K562 (cell line): ENCODE measurements around the gene GCK. TPM values are rescaled to one million over a fixed set of nuclear protein-coding genes. Genes with fewer than 3 reads are reported as not detected.

Source experiments
- CEBPZ ChIP-seq: fragments of 150-350 bp; IDR thresholded peaks from 2 replicates; pipeline ENCODE4 v1.6.1; 2014; ENCODE audit warnings: low read depth, mild to moderate bottlenecking, low read length, borderline replicate concordance
- E2F1 ChIP-seq: sonication (generic); formaldehyde crosslinking; IDR thresholded peaks from 2 replicates; pipeline ENCODE4 v1.8.1; 2023; ENCODE audit warnings: mild to moderate bottlenecking, missing genetic modification reagents, moderate library complexity
- HDAC8 ChIP-seq: fragments of 450-650 bp; IDR thresholded peaks from 2 replicates; pipeline ENCODE4 v1.6.1; 2016; ENCODE audit warnings: mild to moderate bottlenecking, missing genetic modification characterization, moderate library complexity, missing compliant biosample characterization
- NKRF ChIP-seq: fragments of 450-650 bp; IDR thresholded peaks from 2 replicates; pipeline ENCODE4 v1.6.1; 2016; ENCODE audit warnings: borderline replicate concordance
- PCBP1 ChIP-seq: fragments of 200-400 bp; formaldehyde crosslinking; IDR thresholded peaks from 2 replicates; pipeline ENCODE4 v1.6.1; 2018; ENCODE audit warnings: mild to moderate bottlenecking, low read depth, low read length; ENCODE audit not compliant: poor library complexity, severe bottlenecking
- PHB2 ChIP-seq: fragments of 450-650 bp; IDR thresholded peaks from 2 replicates; pipeline ENCODE4 v1.6.1; 2017; ENCODE audit warnings: low read depth
- SAFB ChIP-seq: fragments of 200-400 bp; formaldehyde crosslinking; IDR thresholded peaks from 2 replicates; pipeline ENCODE4 v1.6.1; 2017; ENCODE audit warnings: low read depth, low read length, borderline replicate concordance
- SIN3A ChIP-seq, 2 experiments: fragments of 150-350 bp in 1 of 2; IDR thresholded peaks; 2 replicates each; pipeline ENCODE4 v1.6.1; 2011 to 2016; ENCODE audit warnings: borderline replicate concordance in 2 of 2, low read depth in 2 of 2, low read length in 2 of 2, mild to moderate bottlenecking in 2 of 2, moderate library complexity in 2 of 2; ENCODE audit not compliant: control insufficient read depth in 1 of 2
- TEAD1 ChIP-seq, 2 experiments: fragments of 450-650 bp in 1 of 2; sonication (generic) in 1 of 2; formaldehyde crosslinking; IDR thresholded peaks; 2 replicates each; pipeline versions ENCODE4 v1.4.0 to v1.8.0; 2020 to 2022; ENCODE audit warnings: mild to moderate bottlenecking in 2 of 2, missing genetic modification reagents in 1 of 2
- ZNF217 ChIP-seq: sonication (generic); formaldehyde crosslinking; IDR thresholded peaks from 2 replicates; pipeline ENCODE4 v1.8.0; 2022; ENCODE audit warnings: mild to moderate bottlenecking, missing genetic modification reagents
- polyA plus RNA-seq, 8 experiments: library from polyadenylated mRNA; depleted of rRNA in 4 of 8; stranded (reverse) in 5 of 8; unstranded in 3 of 8; fragments of >200 nt; fragmentation: Nextera tagmentation in 2 of 8; fragmentation: Illumina TruSeq in 1 of 8; extraction: Ambion mirVana in 2 of 8; extraction: Trizol in 1 of 8; gene quantifications; 2 replicates each; pipeline versions ENCODE4 v1.2.1 to v1.2.3, GENCODE V29; 2011 to 2014; ENCODE audit warnings: inconsistent platforms in 1 of 8, missing spikeins in 1 of 8
- total RNA-seq, 7 experiments: library from RNA; depleted of rRNA in 6 of 7; stranded (reverse); fragments of >200 nt in 6 of 7; fragmentation: Illumina TruSeq in 2 of 7; extraction: Trizol in 2 of 7; gene quantifications; 2 replicates each; pipeline versions ENCODE4 v1.2.1 to v1.2.3, GENCODE V29; 2011 to 2021; ENCODE audit warnings: low replicate concordance in 1 of 7
- TF ChIP-seq, protein P1 (sequence below): fragments of 450-650 bp; formaldehyde crosslinking; IDR thresholded peaks from 2 replicates; pipeline ENCODE4 v1.4.0; 2020; ENCODE audit warnings: mild to moderate bottlenecking, moderate library complexity
- TF ChIP-seq, protein P2 (sequence below): fragments of 250-450 bp; sonication (Bioruptor Pico); IDR thresholded peaks from 2 replicates; pipeline ENCODE4 v1.5.0; 2021; ENCODE audit warnings: mild to moderate bottlenecking, moderate library complexity

GCK gene
- total and polyA plus RNA-seq, 9 of the 15 experiments (the other 6 are each of a cell fraction or from before 2014, with no cell fraction given), result 0.11 to 0.55 (median 0.16) TPM; not detected in 3

- TF ChIP-seq CEBPZ (no peak), PCBP1 (peak; percentile 72), SAFB (peak; percentile 61), E2F1 (CRISPR knock-in tag) (peak; percentile 94), SIN3A (IDR thresholded peaks at IDR 0.05; ENCODE audit: borderline replicate concordance in 2 of 2, control insufficient read depth in 1 of 2, low read depth in 2 of 2, low read length in 2 of 2) (peak; percentile 57 to 60; a peak in 1 of 4 replicates), NKRF (peak; percentile 89), HDAC8 (0 out of 2 replicates have a peak, but pooled peaks have one; percentile 49), PHB2 (no peak), TEAD1 (CRISPR knock-in tag; IDR thresholded peaks at IDR 0.05) (peak in 1 of 2 experiments; percentile 34; a peak in 1 of 4 replicates), ZNF217 (no peak)
- TF ChIP-seq, protein P1, sequence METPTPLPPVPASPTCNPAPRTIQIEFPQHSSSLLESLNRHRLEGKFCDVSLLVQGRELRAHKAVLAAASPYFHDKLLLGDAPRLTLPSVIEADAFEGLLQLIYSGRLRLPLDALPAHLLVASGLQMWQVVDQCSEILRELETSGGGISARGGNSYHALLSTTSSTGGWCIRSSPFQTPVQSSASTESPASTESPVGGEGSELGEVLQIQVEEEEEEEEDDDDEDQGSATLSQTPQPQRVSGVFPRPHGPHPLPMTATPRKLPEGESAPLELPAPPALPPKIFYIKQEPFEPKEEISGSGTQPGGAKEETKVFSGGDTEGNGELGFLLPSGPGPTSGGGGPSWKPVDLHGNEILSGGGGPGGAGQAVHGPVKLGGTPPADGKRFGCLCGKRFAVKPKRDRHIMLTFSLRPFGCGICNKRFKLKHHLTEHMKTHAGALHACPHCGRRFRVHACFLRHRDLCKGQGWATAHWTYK (CRISPR knock-in tag), result peak; percentile 54; the same call in 1 of the 2 replicates
- TF ChIP-seq, protein P2, sequence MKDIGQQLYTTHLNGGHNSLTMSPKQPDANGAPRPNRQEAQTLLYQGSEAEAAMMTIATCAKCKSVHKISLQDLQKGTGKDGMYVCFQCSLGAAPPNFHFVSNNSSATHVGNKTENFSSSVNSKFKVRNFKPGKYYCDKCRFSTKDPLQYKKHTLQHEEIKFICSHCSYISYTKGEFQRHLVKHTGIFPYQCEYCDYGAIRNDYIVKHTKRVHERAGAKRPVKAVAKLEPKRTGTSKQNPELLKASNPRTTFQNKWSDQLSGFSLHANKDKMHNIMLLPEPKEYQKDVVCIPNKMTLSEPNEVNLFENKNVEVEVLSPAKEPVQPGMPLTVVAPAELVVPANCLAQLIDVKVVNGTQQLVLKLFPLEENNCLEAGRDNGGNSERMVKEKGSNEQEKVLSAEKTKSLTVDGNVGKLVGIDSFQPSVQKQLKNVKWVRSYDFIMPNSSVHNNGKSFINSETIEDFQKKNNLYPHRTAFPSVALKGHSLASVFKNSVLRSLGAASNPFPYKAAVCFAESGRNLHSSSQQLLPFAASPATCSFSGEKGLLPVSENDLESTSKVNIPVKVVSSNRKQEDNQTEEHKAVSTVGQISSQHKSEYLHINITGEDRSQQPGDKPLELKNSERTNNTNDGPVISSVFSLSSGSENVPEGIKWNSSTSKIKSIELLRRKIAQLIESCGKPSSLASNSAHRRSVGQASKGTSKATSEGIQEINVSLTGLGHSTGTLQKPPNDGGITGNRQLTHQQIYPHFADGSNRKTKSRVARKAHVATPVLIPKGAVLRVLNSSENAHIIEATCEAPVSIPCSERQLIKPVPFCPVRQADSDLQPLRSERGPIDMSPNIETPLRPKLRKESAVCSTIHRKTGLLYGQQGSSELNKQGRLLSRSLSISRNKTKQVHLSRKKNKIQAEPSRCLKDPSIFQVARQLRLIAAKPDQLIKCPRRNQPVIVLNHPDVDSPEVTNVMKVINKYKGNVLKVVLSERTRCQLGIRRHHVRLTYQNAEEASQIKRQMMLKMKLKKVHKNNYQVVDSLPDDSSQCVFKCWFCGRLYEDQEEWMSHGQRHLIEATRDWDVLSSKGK (CRISPR knock-in tag), result no peak
Observed at GRCh38 chr7:44123190-44124003, 65.8 kb downstream of the GCK start, which contains the start of gene POLD2 (continued).
